Stromal cell of bone marrow (primary cell): ENCODE results near the gene PKIG.
"Not testable (repeated sequence)": the region's sequence is repeated elsewhere in the genome, so short reads cannot be mapped to it uniquely, and the experiment has no call there.

ENCODE experiments used
- DNase-seq: peaks from one replicate; pipeline ENCODE4 v3.0.0-alpha.2; 2012; ENCODE audit warnings: low read depth

Gene PKIG

DNA sequence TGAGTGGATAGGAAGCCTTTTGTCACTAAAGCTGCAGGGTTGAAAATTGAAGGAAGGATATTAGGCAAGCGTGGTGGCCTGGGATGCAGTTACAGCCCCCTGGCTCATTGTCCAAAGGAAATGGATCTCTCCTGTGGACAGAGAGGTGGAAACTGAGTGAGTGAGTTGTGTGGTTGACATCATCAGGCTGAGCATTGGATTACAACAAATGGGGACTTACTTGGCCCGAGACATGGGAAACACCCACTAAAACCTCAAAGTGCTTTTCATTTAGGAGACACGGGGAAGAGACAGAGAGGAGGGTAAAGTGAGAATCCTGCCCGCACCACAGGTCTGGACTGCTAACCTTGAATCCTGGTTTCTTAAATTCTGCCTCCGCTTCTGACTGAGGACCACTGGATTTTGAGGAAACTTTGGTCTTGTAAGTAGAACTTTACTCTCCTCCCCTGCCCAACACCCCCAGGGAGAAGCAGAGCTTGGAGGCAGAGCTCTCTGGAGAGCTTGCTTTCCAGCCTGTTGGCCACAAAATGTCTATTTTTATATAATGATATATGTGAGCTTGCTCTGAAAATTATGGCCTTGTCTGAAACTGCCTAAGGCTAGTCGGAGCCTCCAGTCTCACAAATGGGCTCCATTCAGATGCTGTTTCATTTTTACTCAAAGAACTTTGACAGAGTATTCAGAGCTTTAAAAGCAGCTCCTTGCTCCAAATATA is at the start of gene PKIG:
TSS of gene PKIG (plus strand) at position 269 of the 715 bp plus-strand sequence. CDS start 31,978 bp downstream, outside the sequence.
- peak; percentile 89 for DNase-seq

DNA sequence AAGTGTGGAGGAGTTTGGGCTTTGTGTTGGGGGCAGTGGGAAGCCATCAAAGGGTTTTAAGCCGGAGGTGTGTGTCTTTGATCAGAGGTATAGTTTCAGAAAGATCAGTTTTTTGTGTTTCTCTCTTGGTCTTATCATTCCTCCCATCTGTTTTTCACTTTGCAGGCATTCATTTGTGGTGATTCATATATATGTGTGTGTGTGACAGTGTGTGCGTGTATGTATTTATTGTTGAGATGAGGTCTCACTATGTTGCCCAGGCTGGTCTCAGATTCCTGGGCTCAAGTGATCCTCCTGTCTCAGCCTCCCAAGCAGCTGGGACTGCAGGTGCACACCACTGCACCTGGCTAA is 49.4 kb upstream of the PKIG start:
- DNase-seq, result no peak

DNA sequence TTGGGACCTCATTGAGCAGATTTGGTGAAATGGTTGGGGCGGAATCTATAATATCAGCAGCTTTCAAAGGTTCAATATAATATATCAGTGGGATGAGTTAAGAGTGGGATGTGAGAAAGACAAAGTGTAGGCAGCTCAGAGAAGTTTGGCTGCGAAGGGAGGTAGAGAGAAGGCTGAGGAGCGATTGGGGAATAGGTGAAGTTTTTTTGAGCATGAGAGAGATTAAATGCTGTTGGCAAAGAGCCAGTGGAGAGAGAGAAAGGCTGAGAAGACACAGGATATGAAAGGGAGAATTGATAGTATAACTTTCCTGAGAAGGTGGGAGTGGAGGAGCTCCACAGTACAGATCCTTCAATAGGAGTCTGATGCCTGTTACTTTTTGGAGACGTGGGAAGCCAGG is 48.5 kb upstream of the PKIG start:
- no peak for DNase-seq

DNA sequence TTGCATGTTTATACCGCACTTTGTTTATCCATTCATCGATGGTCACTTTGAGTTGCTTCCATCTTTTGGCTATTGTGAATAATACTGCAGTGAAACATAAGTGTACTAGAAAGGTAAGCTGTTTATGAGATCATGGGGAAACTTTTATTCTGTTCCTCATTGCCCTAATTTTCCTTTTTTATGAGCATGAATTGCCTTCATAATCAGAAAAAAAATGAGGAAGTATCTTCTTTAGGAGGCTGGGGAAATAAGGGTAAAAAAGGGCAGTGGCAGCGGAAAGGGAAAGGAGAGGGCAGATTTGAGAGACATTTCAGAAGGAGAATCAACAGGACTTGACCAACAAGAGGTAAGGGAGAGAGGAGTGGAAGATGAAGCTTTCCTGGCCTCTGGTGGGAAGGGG is 46.2 kb upstream of the PKIG start:
- DNase-seq, result no peak

DNA sequence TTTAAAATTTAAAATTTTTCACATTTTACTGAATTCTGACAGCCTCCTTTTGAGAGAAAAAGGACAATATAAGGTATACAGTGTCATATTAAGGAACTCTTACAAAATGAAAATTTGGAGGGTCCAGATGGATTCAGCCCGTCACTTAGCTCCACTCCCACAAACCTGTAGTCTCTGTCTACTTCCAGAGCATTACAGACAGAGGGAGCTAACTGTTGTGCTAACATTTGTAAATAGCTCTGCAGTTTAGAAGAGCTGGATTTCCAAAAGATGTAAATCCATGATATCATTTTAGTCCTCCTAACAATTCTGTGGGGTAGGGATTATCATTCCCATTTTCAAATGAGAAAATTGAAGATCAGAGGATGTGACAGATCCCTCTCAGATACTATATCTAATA is 44.4 kb upstream of the PKIG start:
- no peak for DNase-seq

DNA sequence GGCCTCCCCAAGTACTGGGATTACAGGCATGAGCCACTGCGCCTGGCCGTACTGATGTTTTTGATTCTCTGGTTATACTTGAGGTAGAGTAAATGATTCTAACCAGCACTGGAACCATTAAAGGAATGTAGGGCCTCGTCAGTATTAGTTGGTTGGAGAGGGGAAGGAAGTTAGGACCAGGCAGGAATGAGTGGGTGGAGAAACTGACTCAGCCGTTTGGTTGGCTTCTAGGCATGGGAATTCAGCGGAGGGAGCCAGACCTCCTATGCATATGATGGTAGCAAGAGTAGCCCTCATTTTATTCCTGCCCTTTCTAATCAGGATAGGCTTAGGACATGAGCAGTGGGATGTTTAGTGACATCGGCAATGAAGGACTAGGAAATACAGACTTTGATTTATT is 41.5 kb upstream of the PKIG start:
- peak; percentile 51 for DNase-seq

DNA sequence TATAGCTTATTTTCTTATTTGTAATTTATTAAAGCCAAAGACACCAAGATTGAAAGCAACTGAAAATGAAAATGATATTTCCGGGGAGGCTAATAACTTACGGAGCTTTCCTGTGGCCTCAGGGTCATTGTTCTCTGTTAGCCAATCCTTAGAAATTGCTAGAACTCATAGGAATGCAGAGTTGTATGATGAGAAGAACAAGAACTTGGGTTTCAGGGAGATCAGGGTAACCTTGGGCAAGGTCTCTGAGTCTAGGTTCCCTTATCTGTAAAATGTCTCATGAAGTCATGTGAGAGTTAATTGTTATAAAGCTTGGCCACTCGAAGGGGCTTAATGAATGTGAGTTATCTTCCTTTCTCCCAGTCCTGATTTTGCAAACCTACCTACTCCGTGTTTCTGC is 40.4 kb upstream of the PKIG start:
- DNase-seq, result no peak

DNA sequence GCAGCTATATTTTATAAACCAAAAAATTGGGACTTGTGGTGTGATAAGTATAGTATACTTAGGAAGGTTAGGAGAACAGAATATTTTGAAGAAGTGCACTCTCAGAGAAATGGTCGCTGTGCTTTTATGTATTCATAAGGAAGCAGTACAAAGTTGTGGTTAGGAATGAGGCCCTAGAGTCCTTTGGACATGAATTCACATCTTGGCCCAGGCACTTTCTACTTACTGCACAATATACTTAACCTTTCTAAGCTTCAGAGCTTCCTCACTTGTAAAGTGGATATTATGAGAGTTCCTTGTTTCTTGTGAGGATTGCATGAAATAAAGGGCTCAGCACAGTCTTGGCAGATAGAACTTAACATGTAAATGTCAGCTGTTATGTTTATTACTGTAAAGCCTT is 39.5 kb upstream of the PKIG start:
- no peak for DNase-seq

DNA sequence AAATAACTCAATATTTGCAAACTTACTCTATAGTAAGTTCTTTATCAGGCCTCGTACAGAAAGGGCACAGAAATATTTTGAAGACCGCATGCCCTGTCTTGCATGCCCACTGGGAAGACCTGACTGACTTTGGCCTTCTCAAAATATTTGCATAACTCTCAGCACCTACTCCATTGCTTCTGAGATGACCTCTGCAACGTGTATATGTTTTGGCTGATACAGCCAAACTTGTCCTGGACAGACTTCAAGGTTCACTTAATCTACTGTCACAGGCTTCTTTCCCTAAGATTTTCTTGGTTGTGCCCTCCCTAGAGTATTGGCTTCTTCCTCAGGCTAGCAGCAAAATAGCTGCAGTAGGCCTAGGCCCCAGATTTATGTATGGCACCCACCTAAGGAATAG is 39.0 kb upstream of the PKIG start:
- no peak for DNase-seq

DNA sequence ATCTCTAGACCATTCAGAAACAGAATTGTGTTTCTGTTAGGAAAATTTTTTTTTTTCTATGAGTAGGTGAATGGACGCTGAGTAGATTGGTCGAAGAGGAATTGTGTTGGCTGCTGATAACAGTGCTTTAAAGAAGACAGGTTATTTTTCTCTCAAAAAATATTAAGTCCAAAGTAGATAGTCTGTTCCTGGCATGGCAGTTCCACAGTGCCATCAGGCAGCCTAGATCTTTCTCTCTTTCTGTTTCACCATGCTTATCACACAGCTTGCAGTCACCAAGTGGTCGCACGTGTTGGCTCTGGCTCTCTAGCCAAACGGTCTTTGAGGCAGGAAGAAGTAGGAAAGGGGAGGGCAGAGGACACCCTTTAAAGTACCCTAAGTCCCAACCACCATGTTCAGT is 38.1 kb upstream of the PKIG start:
- DNase-seq, result no peak

DNA sequence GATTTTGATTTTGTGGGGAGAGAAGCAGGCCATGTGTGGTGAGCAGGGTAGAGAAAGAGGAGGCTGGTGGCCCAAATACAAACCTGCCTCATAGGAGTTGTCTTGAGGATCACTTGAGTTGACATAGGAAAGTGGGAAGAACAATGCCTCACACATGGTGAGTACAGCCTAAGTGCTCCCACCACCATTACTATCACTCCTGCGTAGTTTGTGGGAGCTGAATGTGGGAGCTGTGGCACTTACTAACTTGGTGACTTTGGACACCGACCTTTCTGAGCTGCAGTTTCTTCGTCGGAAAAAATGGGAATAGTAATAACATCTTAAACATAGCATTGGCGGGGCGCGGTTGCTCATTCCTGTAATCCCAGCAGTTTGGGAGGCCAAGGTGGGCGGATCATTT is 35.0 kb upstream of the PKIG start:
- no peak for DNase-seq

DNA sequence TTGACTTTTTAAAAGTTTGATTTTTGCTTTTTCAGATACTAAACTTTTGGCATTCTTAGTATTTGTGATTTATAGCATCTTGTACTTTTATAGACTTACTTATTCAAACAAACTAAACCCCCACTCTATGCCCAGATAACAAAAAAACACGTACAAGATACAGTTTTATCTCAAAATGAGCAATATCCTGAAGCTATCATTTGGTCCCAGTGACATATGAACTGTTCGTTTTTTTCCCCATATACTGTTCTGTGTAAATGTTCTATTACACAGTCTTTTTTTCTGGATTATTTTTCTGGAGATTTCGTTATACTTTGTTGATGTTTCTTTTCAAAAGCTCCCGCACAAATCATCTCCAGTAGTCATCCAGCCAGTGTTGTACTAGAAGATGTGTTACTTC is 33.3 kb upstream of the PKIG start:
- DNase-seq, result no peak

DNA sequence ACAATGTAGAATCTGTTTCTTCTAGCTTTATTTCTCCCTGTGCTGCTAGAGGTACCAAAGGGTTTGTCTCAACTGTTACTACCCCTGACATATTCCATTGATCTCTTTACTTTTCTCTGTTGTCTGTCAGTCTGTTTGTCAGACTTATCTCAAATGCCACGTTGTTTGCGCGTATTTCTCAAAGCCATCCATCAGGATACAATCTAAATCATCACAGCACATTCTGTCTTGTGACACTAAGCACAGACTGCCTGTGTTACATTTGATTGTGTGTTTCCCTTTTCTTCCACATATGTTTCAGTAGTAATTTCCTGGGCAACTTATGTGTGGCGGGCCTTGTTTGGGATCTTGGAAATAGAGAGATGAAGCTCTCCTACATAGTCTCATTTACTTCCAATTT is 30.3 kb upstream of the PKIG start:
- no peak for DNase-seq

DNA sequence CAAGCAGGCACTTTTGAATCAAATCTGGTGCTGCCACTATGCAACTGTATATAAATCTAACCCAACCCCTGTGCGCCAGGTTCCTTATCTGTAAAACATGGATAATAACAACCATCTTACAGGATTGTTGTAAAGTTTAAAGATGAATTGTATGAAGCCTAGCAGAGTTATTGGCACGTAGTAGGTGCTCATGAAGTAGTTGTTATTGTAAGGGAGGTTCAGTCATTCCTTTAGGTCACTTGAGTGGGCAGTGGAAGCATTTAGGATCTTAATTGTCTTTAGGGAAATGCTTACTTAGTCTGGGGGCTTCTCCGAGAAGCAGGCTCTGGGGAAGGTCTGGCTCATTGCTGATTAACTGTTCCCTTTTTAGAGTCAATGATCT is 29.8 kb upstream of the PKIG start:
- DNase-seq, result no peak

DNA sequence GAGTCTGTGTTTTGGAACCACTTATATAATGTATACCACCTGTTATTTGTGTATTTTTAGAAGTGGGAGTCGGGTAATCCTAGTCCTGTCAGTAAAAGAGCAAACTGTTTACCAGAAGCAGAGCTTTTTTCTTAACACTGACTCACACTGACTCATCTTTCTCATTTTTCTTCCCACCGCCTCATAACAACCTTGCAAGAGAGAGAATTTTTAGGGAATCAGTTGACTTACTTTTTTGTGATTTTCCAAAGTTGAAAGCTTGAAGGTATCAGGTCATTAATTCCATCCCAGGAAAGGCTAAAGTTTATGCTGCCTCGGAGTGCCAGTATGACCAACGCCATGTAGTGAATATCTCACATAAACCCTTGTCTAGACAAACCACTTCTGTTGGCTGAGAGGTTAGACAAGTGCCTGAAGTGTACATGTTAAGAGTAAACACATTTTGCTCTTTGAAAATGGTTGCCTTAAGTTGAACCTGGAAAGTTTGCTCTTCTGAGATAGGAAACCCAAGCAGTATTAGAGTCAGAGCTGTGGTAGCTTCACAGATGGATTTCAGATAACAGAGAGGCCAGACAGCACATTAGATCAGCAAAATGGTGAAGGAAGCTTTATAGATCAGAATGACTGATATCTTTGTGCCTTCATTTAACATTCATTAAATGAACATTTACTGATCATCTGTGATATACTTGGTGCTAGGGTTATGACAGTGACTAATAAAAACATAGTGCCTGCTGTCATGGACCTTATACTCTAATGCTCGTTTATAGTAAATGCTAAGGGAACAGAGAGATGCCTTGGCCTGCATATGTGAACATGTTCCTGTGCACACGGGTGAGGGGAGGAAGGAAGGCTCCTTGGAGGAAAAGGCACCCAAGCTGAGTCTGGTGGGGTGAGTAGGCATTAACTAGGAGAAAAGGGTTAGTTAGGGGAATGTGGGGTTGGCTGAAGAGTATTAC is 29.1 kb upstream of the PKIG start:
- peak; percentile 70 for DNase-seq

DNA sequence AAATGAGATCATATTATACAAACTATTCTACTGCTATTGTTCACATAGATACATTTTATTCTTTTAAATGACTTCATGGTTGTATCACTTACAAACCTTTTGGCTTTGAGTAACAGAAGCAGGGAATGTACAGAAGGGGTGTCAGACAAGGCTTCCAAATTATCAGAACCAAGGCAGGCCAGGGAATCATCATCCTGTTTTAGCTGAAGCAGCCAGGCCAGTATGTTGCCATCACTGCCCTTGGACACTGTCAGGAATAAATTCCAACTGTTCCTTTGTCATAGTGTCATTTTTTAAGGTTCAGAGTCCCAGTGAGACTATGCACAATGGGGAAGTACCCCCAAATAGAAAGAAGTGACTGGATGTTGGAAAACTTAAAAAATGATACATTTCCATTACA is 23.1 kb upstream of the PKIG start:
- no peak for DNase-seq

DNA sequence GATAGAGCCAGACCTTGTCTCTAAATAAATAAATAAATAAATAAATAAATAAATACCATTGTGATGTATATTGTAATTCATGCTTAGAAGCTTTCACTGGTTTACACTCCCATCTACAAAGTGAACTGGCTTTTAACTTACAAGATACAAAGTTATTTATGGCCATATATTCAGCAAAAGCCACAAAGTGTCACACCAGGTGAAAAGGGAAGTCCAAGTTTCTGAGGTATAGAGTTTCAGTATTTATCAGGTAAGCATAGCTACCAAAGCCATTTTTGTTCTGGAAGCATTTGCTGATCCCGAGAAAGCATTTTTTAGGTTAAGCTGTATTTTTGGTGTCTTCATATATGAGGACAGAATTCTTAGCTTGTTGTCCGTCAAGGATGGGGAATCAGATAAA is 22.1 kb upstream of the PKIG start:
- DNase-seq, result no peak

DNA sequence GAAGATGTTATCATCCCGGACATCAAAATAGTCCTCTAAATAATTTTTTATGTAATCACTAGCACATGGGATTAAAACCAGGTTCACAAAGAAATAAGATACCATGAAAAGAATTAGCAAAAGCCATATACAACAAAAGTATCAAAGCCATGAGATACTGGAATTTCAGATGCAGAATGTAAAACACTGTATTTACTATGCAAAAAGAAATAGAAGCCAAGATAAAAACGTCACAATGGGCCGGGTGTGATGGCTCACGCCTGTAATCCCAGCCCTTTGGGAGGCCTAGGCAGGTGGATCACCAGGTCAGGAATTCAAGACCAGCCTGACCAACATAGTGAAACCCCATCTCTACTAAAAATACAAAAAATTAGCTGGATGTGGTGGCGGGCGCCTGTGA is 21.6 kb upstream of the PKIG start:
- not testable (repeated sequence) for DNase-seq

DNA sequence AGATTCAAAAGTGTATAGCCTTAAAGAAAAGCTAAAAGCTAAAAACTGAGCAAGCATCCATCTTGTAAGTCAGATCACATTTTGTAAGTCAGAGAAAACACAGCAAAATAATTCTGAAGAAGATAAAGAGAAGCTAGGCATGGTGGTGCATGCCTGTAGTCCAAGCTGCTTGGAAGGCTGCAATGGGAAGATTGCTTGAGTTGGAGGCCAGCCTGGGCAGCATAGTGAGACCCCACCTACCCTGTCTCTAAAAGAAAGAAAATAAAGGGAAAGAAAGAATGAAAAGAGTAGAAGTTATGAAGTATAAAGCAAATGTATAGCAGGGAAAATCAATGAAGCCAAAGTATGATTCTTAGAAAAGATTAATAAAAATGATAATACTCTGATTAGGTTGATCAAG is 20.5 kb upstream of the PKIG start:
- DNase-seq, result no peak

DNA sequence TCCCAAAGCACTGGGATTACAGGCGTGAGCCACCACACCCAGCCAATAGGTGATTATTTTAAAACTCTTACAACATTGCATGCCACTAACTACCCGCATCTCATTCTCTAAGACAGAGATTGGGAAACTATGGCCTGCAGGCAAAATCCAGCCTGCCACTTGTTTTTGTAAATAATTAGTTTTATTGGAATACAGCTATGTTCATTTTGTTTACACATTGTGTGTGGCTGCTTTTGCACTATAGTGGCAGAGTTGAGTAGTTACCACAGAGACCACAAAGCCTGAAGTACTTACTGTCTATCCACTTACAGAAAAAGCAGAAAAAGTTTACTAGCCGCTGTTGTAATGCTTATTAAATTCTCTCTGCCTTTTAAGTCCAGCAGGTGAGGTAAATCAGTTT is 16.4 kb upstream of the PKIG start:
- no peak for DNase-seq

DNA sequence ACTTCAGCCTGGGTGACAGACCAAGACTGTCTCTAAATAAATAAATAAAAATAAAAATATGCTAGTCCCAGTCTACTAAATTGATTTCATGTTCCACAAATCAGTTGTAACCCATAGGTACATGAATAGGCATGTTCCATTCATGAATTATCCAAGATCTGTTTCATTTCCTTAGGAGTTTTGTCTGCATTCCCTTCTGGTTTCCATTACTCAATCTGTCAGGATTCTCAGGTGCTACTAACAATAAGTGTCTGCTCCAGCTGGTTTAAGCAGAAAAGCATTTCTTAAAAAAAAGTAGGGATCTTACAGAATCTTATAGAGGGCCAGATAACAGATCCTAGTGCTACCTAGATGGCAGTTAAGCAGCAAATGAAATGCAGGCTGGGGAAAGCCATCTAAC is 15.6 kb upstream of the PKIG start:
- no peak for DNase-seq

DNA sequence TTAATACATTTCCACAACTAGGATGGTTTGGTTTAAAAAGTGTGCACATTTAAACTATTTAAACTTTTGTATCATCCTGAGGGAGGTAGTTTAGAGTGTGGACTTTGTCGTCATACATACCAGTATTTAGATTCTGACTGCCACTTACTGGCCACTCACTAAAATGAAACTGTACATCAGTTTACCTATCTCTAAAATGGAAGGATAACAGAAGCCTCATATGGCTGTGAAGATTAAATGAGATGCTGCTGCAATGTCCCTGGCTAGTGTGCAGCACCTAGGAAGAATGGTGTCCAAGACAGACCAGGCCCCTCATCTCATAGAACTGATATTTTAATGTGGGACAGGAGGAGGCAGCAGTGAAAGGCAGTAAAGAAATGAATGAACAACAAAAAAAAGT is 12.0 kb upstream of the PKIG start:
- no peak for DNase-seq

DNA sequence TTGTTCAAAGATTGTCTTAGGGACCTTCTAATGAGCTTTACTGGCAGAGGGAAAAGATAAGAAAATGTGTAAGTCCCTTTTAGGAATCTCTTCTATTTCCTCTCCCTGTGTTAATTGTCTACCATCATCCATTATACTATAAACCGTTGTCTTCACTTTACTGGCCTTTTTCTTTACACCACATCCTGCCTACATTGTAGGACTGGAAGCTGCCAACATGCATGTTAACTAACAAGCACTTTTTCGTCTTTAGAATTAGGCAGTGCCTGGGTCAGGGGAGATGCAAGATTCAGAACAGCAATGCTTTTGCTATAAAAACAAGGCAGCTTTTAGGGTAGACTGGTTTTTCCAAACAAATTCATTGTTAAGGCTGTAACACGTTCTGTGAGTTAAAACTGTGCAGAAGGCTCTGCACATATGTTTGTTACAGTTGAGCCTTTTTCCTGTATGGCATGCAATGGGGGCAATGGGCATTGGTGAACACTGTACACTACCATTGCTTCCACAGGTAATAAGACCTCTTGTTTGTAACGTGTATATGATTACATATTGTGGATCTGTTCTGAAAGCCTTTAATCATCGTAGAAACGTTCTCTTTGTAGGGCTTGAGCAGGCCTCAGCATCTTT is 10.9 kb upstream of the PKIG start:
- no peak for DNase-seq
